Measurements from ENCODE around the gene LRRFIP1. TPM values are rescaled to one million over a fixed set of nuclear protein-coding genes. Genes with fewer than 3 reads are reported as not detected.

The LRRFIP1 gene
- total RNA-seq, 1 donor from 2014 or later = 158 TPM

DNA sequence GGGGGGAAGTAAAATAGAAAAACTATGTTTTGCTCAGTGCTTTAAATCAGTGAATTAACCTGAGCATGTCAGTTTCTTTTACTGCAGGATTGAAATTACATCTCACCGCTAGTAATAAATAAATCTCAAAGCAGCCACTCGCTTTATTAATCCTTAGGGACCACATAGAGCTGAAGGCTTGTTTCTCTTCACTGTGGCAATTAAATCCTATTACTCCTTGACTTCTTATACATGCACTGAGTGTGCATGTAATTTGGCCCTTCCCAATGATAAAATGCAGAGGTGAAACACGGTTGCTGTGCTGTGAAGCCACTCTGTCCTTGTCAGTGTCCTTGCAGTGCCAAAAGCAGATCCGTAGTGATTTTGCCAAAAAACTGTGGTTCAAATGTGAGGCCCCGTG, 94.1 kb downstream of the LRRFIP1 start:
- DNase-seq (ENCODE audit: low read depth) = no peak

DNA sequence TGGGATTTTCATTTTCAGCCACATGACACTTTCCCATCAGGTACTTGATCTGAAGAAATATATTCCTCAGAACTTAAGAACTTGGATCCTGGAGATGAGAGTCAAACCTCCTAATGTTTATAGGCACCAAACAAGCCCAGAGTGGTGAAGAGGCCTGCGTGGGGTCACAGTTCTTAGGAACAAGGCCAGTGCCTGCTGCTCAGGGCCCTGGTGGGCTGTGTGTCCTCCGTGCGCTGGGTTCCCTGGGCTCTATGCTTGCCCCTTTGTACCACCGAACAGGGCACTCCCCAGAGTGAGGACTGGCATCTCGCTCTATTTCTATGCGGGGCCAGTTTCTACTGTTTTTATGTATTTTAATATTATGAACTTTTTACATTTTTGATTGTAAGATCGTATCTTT, 95.2 kb downstream of the LRRFIP1 start:
- no peak for DNase-seq (ENCODE audit: low read depth)

DNA sequence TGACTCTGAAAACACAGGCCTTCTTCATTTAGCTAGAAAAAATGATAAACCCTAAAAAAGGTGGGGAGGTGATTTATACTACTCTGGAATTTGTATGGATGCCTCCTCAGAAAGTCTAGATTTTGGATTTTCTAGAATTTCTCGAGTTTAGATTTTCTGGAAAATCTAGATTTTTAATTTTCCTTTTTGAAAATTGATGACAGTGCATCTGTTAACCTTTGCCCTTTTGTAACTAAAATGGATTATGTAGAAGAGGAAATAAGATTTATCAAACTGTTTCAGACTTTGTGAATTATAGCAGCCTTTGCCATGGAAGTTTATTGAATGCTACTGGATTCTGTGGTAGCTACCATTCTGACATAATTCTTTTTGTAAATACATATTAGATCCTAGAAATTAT, 95.6 kb downstream of the LRRFIP1 start:
- DNase-seq (ENCODE audit: low read depth) = no peak

DNA sequence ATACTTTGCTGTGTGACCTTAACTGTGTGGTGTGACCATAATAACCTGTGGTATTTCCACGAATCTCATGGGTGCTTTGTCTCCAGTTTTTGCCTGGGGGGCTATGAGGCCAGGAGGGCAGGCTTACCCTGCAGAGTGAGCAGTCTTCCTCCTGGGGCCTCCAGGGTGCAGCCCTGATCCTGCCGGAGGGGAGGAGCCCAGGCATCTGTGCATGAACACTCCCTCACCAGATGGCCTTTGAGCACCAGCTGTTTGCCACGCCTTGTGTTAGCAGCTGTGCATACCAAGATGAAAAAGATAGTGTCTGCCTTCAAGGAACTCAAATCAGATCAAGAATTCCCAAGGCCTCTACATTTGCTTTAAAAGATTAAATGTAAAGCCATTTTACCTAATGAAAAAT, 96.2 kb downstream of the LRRFIP1 start:
- DNase-seq (ENCODE audit: low read depth) = peak; percentile 93

DNA sequence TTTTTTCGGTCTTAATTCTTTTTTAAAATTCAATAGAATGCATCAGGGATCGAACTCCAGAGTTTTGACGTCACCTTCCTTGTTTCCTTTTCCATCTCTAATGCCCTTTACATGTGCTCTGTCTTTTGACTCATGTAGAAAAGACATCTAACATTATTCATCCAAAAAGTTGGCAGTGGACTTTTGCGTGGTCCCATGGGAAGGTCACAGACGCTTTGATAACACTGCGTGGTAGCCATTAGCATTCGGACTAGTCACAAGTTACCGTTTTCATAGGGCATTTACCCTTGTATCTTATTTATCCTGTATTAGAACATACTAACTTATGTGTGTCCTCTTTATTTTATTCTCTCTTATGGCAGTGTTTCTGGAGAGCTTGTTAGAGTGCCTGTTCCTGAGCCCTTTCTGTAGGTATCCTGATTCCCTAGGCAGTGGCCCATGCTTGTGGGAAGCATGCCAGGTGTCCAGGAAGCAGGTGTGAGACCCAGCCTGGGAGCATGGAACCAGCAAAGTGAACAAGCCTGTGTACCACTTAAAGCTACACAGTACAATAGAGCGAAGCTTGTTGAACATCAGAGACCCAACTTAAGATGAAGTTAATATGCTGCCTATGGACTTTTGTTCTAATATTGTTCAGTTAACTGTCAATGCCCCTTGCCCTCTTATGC, 97.6 kb downstream of the LRRFIP1 start:
- DNase-seq (ENCODE audit: low read depth) = peak; percentile 42

DNA sequence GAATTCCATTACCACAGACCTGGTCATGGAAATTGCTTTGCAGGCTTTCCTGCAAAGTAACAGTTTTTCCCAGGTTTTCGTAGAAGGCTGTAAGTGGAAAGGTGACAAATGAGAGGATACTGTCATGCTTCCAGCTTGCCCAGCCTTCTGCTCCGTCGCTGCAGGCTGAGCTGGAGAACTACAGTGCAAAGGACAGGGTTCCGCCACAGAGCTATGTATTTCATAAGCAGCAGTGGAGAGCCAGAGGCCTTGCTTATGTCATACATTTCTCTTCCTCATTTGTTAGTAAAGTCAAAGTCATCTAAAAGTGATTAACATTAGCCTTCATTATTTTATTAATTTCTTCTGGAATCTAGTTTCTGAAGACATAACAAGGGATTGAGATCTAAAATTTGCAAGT, 98.3 kb downstream of the LRRFIP1 start:
- DNase-seq (ENCODE audit: low read depth) = no peak

DNA sequence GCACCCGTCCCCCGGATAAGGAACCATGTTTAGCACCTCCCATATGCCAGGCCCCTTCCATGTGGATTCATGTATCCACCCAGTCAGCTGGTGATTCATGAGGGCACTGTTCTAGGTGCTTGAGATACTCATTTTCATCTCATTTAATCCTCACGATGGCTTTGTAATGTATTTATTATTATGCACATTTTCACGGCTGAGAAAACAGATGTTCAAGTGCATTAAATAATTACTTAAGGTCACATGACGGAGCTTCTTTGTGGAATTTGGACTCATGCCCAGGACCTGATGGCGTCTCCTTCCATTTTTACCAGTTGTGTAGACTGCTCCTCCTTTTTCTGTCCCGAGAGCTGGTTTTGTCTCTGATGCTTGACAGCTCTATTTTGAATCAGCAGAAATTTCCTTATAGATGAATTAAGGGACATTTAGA, 99.0 kb downstream of the LRRFIP1 start:
- DNase-seq (ENCODE audit: low read depth) = peak; percentile 82

DNA sequence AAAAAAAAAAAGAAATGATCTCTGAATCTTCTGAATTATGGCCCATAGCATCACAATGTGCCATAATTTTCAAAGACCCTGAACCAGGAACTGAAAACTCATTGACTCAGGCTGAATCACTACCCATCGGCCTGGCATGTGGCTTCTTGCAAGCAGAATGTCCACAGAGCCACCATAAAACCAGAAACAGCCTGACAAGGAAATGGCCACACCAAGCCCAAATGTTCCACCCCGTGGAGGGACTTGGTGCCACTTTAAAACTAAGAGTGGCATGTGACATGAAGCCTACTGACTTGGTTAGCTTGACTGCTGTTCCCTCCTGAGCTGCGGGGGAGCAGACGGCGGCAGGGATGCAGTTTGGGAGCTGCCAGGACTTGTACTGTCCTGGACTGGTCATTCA, 100.0 kb downstream of the LRRFIP1 start:
- DNase-seq (ENCODE audit: low read depth) = peak; percentile 47

DNA sequence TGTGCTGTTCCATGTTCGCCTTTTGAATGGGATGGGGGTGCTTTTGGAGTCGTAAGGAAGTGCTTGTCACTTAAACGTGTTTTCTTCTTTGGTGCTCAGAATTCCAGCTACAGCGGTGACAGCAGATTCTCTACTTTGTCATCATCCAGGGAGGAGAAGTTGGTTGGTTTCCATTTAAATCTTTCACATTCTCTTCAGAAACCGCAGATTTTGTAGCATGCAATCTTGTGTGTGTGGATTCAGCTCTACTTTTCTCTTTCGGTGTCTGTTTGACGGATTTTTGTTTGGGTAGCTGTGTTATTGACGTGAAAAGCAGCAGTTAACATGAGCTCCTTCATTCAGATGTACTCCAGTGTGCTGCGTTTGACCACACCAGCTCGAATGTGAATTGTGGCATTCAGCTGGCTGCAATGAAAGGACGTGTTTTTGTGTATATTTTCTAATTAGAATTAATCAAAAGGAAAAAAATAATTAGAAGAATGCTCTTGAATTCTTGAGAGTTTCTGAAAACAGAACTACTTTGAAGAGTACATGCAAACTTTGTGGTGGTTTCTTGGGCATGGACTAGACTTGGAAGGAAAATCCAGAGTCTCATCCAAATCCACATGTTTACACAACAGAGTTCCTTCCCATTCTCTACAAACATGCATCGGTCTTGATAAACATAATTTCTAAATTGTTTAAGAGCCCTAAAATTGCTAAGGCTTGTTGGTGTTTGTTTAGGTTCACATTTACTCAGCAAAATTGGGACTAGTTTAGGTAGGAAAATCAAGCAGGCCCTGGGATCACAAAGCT, 102.5 kb downstream of the LRRFIP1 start:
- no peak for DNase-seq (ENCODE audit: low read depth)

DNA sequence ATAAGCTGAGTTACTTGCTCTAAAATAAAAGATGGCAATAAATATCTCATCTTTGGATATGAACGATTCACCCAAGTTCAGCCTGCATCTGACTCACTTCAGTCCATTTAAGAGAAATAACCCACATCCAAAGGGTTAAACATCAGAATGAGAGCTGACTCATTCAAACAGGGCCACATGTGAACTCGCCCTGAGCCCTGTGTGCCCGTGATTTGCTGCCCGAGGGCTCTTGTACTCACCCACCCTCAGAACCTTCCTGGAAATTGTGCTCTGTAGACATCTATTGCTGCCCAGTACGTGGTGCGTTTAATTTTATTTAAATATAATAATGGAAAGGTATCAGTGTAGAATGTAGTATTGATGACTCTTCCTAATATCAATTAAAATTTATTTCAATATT, 104.3 kb downstream of the LRRFIP1 start:
- DNase-seq (ENCODE audit: low read depth) = peak; percentile 65

DNA sequence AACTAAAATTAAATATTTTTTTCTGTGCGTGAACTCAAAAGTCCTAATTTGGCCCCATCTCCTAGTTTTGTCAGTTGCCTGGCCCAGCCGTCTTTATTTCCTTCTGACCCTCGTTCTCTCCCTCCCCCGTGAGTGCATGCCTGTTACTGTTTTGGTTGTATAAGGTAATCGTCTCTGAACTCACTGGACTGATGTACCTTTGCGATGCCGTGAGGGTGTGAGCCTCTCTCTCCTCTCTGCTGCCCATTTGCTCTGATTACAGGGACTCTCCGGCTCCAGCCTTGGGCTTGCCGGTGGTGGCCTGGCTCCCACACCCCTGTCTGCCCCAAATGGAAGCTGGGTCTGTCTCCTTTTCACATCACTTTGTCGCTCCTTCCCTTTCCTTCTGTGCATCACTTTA, 104.7 kb downstream of the LRRFIP1 start:
- DNase-seq (ENCODE audit: low read depth) = no peak

DNA sequence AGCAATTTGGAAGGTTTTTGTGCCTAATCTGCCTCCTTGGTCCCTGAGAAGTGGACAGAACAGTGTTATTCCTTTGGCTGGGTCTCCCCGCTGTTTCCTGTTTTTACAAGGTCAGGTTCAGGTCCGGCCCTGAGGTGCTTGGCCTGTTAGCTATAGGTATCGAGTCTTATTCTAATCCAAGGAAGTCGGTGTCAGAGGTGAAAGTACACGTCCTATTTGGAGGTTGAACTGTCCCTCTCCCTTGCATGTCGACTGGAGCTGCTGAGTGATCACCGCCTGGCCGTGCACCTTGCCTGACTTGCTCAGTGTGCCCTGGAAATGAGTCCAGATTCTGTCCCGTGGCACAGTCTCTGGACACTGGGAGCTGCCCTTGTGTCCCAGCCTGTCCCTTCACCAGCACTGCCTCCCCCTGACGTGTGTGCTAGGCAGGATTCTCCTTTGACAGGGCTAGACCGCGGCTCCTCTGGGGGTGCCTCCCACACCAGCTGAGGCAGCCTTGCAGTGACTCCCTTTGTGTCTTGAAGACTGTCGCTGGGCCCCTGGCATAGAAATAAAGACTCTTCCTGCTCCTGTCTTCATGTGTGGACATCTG, 105.5 kb downstream of the LRRFIP1 start:
- peak; percentile 45 for DNase-seq (ENCODE audit: low read depth)

DNA sequence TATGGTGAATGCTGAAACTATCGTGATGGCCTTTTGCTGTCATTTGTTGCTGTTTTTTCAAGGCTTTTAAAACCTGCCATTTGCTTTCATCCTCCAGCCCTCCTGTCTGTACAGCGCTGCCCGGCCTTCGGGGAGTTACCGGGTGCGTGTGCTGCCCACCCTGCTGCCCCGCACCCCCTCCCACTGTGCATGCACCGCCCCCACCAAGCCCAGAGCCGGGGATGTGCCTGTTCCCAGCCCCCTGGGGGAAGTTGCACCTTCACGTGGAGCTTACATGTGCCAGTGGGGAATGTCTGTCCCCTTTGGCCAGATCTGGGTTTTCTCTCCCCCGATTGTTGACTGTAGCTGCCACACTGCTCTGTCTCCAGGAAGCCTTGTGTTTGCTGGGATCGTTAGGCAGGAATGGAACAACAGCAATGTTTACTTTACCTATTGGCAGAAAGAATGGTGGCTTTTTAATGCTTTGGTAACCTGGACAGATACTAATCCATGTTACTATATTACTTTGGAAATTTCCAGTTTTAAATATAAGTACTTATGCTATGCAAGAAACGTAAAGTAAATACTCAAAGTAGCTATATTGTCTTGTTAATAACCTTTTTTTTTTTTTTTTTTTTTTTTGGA, 106.4 kb downstream of the LRRFIP1 start:
- DNase-seq (ENCODE audit: low read depth) = no peak

DNA sequence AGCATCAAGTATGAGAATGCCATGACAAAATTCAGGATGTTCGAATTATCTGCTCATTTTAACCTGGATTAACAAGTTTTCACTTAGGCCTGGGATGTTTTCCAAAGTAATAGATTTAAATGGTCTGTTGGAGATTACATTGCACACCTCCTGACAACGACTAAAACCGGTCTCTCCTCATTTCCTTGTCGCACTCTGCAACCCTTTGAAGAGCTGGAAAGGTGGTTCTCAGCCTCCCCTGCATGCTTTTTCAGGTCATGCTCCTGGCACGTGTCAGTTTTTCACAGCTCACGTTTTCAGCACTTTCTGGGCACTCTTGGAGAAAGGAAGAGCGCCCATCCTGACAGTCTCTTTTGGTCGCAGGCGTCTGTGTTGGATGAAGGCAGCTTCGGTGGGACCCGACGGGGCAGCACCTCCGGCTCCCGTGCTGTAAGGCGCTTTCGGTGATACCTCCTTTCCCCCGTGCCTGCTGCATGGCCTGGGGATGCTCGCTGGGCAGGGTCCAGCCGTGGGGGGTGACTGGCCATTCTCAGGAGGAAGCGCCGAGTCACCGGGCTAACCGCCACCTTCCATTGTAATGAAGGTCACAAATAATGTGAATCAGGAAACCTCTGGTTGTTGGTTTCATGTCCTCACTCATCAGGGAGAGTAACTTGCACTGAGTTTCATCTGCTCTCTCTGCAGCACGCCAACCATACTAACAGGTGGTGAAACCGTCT, 107.7 kb downstream of the LRRFIP1 start:
- no peak for DNase-seq (ENCODE audit: low read depth)

DNA sequence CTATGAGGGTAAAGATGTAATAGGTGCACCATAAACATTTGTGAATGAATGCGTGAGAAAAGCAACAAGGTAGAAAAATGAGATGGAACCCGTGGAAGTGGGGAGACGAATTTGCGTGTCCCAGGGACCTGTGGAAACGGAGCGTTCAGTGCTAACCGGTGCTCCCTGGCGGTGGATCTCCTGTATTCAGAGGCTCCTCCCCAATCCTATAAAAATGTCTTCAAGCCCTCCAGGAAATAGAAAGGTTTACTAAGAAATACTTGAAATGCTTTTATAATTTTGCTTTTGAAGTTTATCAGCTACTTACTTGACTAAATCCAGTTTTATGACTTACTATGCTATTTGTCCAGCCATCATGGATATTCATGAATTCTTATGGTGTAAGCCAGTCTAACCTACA, 108.4 kb downstream of the LRRFIP1 start:
- no peak for DNase-seq (ENCODE audit: low read depth)

DNA sequence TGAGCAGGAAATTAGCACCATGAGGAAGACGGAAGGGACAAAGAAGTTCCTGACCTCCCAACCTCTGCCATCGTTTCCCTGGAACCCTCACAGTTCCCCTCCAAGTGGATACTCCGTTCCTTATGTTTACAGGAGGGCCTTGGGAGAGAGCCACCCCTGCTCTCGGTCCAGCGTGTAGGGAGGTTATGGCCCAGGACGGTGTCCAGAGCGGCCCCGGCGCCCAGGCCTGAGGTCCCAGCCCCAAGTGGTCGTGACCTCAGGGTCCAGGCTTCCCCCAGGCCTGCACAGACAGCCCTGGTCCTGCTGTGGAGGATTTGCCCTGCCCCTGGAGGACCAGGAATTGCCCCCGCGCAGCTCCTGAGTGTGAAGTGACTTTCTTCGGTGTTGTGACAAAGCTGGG, 109.4 kb downstream of the LRRFIP1 start:
- no peak for DNase-seq (ENCODE audit: low read depth)

DNA sequence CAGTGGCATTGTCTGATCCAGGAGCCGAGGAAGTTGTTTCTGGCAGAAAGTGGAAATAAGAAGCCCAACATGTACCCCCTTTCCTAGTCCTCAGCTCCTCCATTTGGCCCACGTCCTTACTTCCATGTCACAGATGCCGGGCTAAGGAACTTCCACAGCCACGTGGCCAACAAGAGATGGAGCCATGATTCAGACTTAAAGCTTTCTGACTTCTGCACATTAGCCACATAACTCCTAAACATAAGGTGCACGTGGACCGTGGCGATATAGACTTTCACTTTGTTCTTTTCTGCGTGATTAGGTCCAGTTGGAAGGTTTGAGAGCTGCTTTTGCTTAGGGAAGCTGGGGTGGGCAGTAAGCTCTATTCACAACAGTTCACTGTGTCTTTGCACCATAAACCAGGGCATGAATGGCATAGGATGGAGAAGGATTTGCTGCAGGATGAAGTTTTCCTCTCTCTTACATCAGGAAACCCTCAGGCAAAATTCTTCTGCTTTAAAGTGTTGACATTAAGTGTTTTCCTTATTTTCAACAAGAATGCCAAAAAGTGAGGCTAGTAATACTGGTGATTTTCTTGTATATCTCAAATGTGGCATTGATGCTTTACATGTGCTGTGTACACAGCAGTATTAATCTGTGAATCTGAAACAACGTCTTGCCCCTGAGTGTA, 109.9 kb downstream of the LRRFIP1 start:
- no peak for DNase-seq (ENCODE audit: low read depth)

DNA sequence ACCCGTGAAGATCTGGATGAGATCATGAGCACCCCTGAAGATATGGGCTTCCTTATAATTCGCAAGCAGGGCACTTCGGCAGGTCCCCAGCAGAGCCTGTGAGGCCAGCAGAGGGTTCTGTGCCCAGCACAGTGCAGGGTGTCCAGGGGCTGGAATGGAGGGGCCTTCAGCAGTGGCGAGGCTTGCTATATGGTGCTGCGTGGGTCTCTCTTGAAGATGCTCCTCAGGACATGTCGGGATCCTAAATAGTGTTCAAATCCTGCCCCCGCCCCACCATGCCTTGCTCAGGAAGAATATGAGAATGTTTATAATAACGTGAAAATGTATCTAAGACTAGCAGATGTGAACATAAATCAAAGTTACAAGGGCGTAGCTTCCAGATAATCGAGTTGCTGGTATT, 110.9 kb downstream of the LRRFIP1 start:
- no peak for DNase-seq (ENCODE audit: low read depth)

DNA sequence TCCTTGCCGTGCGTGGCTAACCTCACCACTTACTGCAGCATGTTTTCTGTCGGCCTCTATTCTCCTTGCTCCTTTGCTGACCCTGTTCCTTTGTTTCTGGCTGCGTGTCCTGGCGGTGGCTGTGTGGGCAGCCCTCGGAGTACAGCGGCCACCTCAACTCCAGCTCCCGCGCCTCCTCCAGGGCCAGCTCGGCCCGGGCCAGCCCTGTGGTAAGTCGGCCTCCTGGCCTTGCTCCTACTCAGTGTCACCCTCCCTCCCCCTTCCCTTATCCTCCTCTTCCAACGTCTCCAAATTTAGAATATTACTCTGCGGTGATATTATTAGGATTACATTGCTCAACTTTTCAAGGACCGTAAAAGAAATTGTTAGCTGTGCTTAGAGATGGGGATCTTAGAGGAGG, 111.7 kb downstream of the LRRFIP1 start:
- peak; percentile 73 for DNase-seq (ENCODE audit: low read depth)

DNA sequence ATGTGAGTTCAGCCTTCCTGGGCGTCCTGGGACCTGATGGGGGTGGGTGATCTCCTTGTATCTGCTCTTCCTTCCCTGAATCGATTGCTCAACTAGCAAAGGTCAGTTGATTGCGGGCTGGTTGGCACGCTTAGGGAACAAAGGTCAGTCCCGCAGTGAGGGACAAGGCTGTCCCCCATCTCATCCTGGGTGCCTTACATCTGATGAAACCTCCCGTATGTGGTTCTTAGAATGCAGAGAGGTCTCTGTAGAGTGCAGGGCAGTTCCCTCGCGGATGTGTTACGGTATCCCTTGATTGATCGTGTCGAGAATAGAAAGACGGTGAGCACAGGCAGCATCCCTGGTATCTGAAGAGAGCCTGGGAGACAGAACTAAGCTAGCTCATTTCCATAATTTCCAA, 114.8 kb downstream of the LRRFIP1 start:
- no peak for DNase-seq (ENCODE audit: low read depth)

DNA sequence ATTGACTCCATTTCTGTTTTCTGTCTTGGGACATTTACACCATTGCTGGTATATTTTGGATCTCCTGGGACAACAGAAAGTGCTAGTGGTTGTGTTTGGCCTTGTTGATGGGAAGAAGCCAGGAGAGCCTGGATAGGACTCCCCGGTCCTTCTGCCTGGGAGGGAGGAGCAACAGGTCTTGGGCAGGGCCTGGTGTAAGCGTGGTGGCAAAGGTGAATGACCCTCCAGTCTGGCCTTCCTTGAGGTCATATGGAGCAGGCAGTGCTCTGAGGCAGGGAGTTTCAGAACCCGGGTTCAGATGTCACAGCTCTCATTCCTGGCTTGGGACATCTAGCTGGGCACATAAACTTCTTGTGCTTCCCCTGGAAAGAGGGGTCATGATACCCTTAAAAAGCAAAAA, 115.2 kb downstream of the LRRFIP1 start:
- DNase-seq (ENCODE audit: low read depth) = no peak
